GM18870 (cell line): ENCODE results near the gene CNNM3.

ENCODE experiments used
- ATAC-seq: cut with Tn5 transposase; IDR thresholded peaks from one replicate; pipeline ENCODE4 v1.9.1; 2021; ENCODE audit warnings: moderate library complexity; ENCODE audit not compliant: unreplicated experiment

The CNNM3 gene

DNA sequence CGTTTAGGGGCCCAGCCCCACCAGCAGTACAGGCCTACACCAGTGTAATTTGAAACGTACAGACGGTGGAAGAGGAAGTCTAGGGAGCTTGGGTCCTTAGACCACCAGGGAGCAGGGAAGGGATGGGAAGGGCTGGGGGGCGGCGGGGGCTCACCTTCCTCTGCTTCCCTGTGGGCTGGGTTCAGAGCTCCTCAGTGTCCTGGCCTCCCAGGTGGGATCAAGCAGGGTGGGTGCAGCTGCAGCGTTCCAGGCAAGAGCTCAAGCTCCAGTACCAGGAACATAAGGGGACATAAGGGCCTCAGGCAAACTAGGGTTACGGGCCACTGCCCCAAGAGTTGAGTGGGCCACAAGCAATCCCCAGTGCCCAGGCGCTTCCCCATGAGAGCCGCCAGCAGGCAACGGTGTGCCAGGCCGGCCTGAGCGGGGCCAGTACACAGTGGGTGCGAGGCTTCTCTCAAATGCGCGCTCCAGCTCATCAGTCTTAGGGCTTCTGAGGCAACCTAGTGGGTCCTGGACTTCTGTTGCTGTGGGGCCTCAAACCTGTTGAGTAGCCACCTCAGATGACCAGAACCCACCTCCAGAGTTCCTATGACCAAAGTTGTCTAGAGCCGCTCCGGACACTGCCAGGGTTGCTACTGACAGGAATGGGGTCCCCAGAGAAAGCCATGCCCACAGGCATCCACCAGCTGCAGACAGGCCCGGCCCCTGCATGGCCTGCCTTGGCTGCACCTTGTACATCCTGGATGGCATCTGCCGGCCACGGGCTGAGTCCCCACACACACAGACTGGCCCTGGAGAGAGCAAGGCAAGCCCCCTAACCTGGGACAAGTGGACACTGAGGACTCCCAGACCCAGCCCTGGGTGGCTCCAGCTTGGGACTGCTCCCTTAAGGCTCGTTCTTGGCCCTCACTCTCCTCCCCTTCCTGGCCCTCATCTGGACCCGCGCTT is 22.6 kb downstream of the CNNM3 start:
- no peak for ATAC-seq

DNA sequence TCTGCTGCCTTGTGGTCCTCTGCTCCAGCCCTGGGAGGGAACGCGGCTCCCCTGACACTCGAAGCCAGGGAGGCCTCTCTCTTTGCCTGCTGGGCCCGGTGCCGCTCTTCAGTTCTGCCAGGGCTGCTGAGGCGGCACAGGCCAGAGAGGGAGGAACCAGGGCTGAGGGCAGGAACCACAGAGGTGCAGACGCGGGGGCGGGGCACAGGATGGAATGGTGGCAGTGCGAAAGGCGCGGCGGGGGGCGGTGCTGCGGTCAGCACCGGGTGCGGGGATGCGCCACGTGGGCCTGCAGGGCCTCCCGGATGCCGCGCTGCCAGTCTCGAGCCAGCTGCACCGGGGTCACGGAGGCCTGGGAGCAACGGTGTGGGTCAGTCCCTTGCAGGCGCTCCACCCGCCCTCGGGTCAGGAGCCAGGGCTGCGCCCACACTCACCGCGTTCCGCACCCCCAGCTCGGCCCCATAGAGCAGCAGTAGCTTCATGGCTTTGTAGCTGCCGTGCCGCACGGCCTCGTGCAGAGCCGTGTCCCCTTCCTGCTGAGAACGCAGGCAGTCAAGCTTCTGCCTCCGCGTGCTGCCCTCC is 23.3 kb downstream of the CNNM3 start:
- ATAC-seq = no peak

- ATAC-seq = no peak
Measured at GRCh38 chr2:96839875-96840850, 24.1 kb downstream of the CNNM3 start.

DNA sequence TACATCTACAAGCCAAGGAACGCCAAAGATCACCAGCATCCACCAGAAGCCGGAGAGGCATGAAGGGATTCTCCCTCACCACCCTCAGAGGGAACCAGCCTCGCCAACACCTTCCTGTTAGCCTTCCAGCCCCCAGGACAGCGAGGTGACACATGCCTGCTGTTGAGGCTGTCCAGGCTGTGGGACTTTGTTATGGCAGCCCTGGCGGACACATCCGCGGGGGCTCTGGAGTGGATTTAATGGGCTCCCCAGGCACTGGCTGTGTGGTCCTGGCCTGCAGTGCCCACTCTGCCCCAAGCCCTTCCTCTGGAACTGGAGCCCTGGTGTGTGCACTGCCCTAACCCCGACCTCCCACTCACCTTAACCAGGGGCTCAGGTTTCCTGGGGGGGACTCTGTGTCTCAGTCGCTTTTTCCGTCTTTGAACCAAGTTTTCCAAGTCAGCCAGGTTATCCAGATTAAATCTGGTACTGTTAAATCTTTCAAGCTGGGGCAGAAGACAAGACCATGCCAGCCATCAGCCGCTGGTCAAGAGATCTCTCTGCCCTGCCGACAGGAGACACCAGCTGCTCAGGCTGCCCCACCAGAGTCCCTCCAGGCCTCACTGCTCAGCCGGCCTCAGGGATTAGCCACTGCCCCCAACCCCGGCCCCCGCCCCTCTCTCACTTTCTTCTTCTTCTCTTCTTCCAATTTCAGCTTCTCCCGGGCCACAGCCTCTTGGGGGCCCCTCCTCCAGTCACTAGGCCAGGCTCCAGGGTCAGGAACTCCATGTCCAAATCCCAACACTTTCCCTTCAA is 25.8 kb downstream of the CNNM3 start:
- no peak for ATAC-seq

- no peak for ATAC-seq
Measured at GRCh38 chr2:96842600-96842999, 26.5 kb downstream of the CNNM3 start.

- no peak for ATAC-seq
Measured at GRCh38 chr2:96843538-96844268, 27.6 kb downstream of the CNNM3 start, which contains the start of gene ANKRD23. TSS of gene ANKRD23 (minus strand) at chr2:96844021. CDS start at chr2:96843992, 29 bp downstream.

GRCh38 chr2:96844405-96844808 is 28.3 kb downstream of the CNNM3 start:
- ATAC-seq = no peak

DNA sequence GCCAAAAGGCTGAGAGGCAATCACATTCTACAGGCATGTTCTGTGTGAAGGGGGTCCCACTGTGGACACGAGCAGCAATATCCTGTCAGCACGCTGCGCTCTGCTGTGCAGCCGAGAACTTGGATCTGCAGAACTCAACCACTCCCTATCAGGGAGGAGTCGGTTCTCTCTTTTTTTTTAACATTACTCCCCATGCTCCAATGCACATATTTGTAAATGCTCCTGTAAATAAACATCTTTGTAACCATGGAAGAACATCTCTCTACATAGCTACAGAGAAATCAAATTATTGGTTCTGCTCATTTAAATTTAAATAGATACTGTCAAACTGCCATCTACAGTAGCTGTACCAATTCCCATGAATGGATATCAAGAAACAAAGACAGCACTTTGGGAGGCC is 30.8 kb downstream of the CNNM3 start:
- no peak for ATAC-seq

- ATAC-seq = no peak
Measured at GRCh38 chr2:96847586-96847985, 31.5 kb downstream of the CNNM3 start.

DNA sequence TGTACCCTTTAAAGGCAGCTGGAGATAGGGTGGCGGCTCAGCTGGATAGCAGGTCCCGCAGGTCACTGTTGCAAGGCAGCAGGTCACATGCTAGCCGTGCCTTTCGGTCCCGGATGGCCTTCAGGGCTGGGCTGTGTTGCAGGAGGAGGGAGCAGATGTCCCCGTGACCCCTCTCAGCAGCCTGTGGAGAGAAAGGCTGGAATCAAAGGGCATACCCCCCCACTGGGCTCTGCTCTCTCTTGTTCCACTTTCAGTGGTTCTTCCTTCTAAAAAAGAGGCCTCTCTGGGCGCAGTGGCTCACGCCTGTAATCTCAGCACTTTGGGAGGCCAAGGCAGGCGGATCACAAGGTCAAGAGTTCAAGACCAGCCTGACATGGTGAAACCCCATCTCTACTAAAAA is 32.2 kb downstream of the CNNM3 start:
- no peak for ATAC-seq

DNA sequence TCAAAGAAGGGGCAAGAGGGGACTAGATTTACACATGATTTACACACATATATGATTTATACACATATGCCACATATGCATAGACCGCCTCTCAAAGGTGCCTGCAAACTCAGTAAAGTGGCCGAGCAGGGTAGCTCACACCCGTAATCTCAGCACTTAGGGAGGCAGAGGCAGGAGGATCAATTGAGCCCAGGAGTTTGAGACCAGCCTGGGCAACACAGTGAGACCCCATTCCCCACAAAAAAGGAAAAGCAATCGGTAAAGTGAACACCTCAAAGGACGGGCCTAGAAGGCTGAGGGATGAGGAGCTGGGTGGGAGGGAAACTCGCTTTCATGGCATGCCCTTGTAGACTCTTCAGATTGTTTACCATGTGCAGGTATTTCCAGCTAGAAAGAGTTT is 36.6 kb downstream of the CNNM3 start:
- no peak for ATAC-seq

- ATAC-seq = no peak
Measured at GRCh38 chr2:96853321-96853720, 37.3 kb downstream of the CNNM3 start.

DNA sequence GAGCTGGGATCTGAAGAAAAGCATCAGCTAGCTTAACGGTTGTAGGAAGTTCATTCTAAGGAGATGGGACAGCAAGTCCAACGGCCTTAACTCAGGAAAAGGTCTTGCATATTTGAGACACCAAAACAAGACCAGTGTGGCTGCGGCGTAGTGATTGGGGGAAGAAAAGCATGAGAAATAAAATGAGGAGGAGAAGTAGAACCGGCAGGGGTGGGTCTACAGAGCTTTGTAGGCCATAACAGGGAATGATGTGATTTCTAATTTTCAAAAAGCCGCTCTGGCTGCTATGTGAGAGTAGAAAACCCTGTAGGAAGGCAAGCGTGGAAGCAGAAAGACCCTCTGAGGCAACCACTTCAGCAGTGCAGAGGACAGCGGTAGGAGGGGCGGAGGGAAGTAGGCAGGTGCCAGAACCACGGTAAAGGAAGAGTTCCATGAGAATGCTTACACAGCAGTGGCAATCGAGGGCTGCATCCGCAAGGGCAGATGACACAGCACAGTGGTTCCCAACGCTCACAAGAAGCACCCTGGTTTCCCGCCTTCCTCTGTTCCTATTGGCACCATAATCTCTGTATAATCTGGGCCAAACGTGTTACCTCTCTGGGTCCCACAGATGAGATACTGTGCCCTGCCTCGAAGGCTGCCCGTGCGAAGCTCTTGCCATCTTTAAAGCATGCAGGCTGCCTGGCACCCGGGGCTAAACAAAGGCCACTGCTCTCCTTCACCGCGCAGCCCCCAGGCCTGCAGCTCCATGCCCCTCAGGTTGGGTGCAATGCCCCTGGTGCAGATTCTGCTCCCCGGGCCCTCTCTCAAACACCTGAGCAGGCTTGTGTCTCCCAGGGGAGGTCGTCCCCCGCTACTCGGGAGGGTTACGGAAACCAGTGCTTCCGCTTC is 41.0 kb downstream of the CNNM3 start:
- ATAC-seq = peak; percentile 23

- peak; percentile 85 for ATAC-seq
Measured at GRCh38 chr2:96857667-96858372, 41.8 kb downstream of the CNNM3 start, which contains the start of gene ANKRD39. TSS of gene ANKRD39 (minus strand) at chr2:96858016. CDS start at chr2:96857987, 29 bp downstream.

DNA sequence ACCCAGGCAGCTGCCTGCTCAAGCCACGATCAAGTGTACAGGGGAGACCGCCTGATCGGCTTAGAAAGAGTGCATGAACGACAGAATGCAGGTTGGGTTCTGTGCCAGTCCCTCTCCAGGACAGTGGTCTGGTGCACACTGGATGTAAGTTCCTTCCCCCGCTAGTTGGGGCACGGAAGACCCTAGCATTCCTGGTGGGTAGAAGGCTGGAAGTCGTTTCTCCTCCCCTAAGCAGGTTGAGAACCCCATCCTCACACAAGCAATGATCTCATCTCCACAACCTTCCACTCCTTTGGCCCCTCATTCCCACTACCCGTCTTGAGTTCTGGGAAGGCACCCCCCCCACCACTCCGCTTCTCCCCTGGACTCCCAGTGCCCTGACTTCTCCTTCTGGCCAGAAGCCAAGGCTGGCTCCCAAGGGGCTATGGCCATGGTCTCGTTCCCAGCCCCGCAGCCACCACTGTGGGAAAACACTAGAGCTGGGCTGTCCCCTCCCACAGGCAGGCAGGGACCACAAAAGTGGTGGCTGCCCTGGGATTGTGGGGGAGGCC is 43.1 kb downstream of the CNNM3 start:
- no peak for ATAC-seq

DNA sequence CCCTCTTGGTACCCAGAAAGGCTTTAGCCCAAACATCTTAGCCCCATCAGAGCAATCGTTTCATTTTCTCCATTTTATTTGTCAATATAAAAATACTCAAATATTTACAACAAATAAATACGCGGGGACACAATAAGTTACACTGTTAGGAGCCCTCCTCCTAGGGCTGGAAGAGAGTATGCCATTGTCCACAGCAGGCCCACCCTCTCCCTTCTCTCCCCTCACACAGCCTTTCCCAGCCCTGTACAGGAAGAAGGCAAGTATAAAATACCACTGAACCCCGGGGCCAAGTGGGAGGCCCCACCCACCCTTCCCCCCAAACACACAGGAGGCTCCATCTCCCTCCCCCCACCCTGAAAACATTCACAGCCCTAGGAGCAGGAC is 43.6 kb downstream of the CNNM3 start:
- ATAC-seq = no peak
